ENCODE measurements around the gene TAF9. TPM values are rescaled to one million over a fixed set of nuclear protein-coding genes. Genes with fewer than 3 reads are reported as not detected.

Gene TAF9
- total RNA-seq, 1 experiment from 2014 or later, result 142 TPM

DNA sequence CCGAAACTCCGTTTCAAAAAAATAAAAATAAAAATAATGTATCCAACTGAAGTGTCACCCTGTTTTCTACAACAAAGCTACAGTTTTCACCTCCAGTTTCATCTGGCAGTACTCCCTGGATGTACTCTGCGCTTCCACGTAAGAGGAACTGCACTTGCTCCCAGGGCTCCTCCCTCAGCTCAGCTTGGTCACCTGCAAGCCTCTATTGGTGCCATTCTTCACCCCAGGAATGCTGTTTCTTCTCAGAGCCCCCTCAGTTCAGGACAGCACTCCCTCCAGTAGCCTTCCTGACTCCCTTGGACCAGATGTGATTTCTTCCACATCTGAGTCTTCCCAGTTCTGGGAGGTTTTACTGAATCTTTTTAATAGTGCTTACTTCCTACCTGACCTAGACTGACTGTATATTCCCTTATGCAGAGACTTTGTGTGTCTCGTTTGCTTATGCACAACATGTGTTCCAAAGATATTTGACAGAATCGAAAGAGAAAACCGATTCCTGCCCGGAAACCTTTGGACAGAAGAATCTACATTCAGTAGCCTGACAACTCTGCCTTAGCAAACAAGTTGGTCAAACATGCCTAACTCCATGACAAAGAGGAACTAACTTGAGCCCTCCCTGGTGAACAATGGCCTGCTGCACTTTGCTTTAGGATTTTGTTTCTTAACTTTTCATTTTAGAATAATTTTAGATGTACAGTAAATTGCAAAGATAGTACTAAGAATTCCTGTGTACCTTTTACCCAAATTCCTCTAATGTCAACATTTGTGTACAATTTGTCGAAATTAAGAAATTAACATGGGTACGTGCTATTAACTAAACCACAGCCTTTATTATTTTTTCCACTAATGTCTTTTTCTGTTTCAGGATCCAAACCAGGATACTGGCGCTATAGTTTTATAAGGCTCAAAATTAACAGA lies 37.5 kb downstream of the TAF9 start:
- H3K4me3 ChIP-seq (ENCODE audit: low read depth in 2 of 2, low read length in 2 of 2), result peak overlapping the region; percentile 58 to 84
- H3K27ac ChIP-seq (ENCODE audit: low read length), result peak overlapping the region; percentile 88
- no peak for DNase-seq (ENCODE audit: low read depth, low spot score)
- TF ChIP-seq POLR2AphosphoS5 (IDR thresholded peaks at IDR 0.05; ENCODE audit: low read depth, low read length) (no peak), SIN3A (IDR thresholded peaks at IDR 0.05; ENCODE audit: borderline replicate concordance, insufficient read depth, low read depth, low read length) (no peak), TCF7L2 (IDR thresholded peaks at IDR 0.05; ENCODE audit: low read depth, low read length) (no peak)
- TF ChIP-seq, protein P1, sequence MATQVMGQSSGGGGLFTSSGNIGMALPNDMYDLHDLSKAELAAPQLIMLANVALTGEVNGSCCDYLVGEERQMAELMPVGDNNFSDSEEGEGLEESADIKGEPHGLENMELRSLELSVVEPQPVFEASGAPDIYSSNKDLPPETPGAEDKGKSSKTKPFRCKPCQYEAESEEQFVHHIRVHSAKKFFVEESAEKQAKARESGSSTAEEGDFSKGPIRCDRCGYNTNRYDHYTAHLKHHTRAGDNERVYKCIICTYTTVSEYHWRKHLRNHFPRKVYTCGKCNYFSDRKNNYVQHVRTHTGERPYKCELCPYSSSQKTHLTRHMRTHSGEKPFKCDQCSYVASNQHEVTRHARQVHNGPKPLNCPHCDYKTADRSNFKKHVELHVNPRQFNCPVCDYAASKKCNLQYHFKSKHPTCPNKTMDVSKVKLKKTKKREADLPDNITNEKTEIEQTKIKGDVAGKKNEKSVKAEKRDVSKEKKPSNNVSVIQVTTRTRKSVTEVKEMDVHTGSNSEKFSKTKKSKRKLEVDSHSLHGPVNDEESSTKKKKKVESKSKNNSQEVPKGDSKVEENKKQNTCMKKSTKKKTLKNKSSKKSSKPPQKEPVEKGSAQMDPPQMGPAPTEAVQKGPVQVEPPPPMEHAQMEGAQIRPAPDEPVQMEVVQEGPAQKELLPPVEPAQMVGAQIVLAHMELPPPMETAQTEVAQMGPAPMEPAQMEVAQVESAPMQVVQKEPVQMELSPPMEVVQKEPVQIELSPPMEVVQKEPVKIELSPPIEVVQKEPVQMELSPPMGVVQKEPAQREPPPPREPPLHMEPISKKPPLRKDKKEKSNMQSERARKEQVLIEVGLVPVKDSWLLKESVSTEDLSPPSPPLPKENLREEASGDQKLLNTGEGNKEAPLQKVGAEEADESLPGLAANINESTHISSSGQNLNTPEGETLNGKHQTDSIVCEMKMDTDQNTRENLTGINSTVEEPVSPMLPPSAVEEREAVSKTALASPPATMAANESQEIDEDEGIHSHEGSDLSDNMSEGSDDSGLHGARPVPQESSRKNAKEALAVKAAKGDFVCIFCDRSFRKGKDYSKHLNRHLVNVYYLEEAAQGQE (IDR thresholded peaks at IDR 0.05; ENCODE audit: insufficient read depth in 1 of 2, low read depth in 2 of 2, low read length in 1 of 2), result no peak
- H3K4me1 ChIP-seq (ENCODE audit: control insufficient read depth, insufficient read depth, low read length), result peaks cover 11% of the 10 kb centered on the region
- TSS peak; percentile 88 for BruUV-seq (replicated peaks)
- ChIA-PET CTCF (interaction anchor here (0.6 kb wide), 1 partner anchor 61 kb away, joined by 7 read pairs; no protein-coding TSS in a partner anchor), POLR2A (interaction anchor here (0.7 kb wide), 1 partner anchor 42 kb away, joined by 5 read pairs; no protein-coding TSS in a partner anchor)
- H3K9me3 ChIP-seq (ENCODE audit: control insufficient read depth, insufficient read depth, low read depth, low read length), result no peaks in the 10 kb centered on the region
- intact Hi-C loops (cut with micrococcal nuclease; ENCODE audit: unreplicated experiment), result no loop called here
- ATAC-seq, result no peak
- no peaks in the 10 kb centered on the region; the same call in 1 of the 2 replicates for H3K36me3 ChIP-seq (ENCODE audit: control insufficient read depth, insufficient read depth, low read length)
- H3K27me3 ChIP-seq (ENCODE audit: control insufficient read depth, insufficient read depth, low read length), result no peaks in the 10 kb centered on the region
- in situ Hi-C loops (cut with HindIII; ENCODE audit: low pct_unique_long_range_greater_than_20kb, low sequenced_read_pairs), result no loop called here

GRCh38 chr5:69329905-69330489 lies 39.3 kb downstream of the TAF9 start:
- no peak overlapping the region for H3K27ac ChIP-seq (ENCODE audit: low read length)
- TF ChIP-seq, protein P1 (IDR thresholded peaks at IDR 0.05; ENCODE audit: insufficient read depth in 1 of 2, low read depth in 2 of 2, low read length in 1 of 2), result no peak
- TF ChIP-seq CTCF (IDR thresholded peaks at IDR 0.05) (no peak), SIN3A (IDR thresholded peaks at IDR 0.05; ENCODE audit: borderline replicate concordance, insufficient read depth, low read depth, low read length) (no peak), TCF7L2 (IDR thresholded peaks at IDR 0.05; ENCODE audit: low read depth, low read length) (no peak), POLR2AphosphoS5 (IDR thresholded peaks at IDR 0.05; ENCODE audit: low read depth, low read length) (no peak)
- ChIA-PET CTCF (no interaction called here), POLR2A (no interaction called here)
- no peaks in the 10 kb centered on the region for H3K9me3 ChIP-seq (ENCODE audit: control insufficient read depth, insufficient read depth, low read depth, low read length)
- in situ Hi-C loops (cut with HindIII; ENCODE audit: low pct_unique_long_range_greater_than_20kb, low sequenced_read_pairs), result no loop called here
- ATAC-seq (no peak), DNase-seq (ENCODE audit: low read depth, low spot score) (no peak)
- intact Hi-C loops (cut with micrococcal nuclease; ENCODE audit: unreplicated experiment), result no loop called here
- H3K36me3 ChIP-seq (ENCODE audit: control insufficient read depth, insufficient read depth, low read length), result no peaks in the 10 kb centered on the region; the same call in 1 of the 2 replicates
- no peak overlapping the region for H3K4me3 ChIP-seq (ENCODE audit: low read depth in 2 of 2, low read length in 2 of 2)
- TSS peak; percentile 59 for BruUV-seq (replicated peaks)
- H3K4me1 ChIP-seq (ENCODE audit: control insufficient read depth, insufficient read depth, low read length), result peaks cover 11% of the 10 kb centered on the region
- H3K27me3 ChIP-seq (ENCODE audit: control insufficient read depth, insufficient read depth, low read length), result no peaks in the 10 kb centered on the region

All from Panc1 (cell line).